OCI-LY3 (cell line): ENCODE results near the gene HCFC1R1.

ENCODE experiments used
- H2AFZ ChIP-seq: fragments of 200-600, 300-600 bp; shearing (Covaris generic); 2 replicates; pipeline ENCODE4 v1.6.0; 2014; ENCODE audit warnings: antibody characterized with exemption, low read depth, low read length
- H3K27ac ChIP-seq: fragments of 200-600, 300-600 bp; sonication (generic); 2 replicates; pipeline ENCODE4 v1.5.1; 2014; ENCODE audit warnings: mild to moderate bottlenecking, low read length, moderate library complexity, mixed read lengths
- H3K27me3 ChIP-seq: fragments of 200-600, 300-600 bp; sonication (generic); 2 replicates; pipeline ENCODE4 v1.6.1; 2014; ENCODE audit warnings: low read depth, low read length, mixed read lengths
- H3K36me3 ChIP-seq: fragments of 200-600, 300-600 bp; sonication (generic); replicated peaks from 2 replicates; pipeline ENCODE3; 2014; ENCODE audit warnings: low read depth, low read length, mixed read lengths
- H3K4me1 ChIP-seq: fragments of 300-600, 200-600 bp; sonication (generic); 2 replicates; pipeline ENCODE4 v1.6.1; 2014; ENCODE audit warnings: low read length, mixed read lengths
- H3K4me2 ChIP-seq: fragments of 200-600, 300-600 bp; sonication (generic); 2 replicates; pipeline ENCODE4 v1.6.1; 2014; ENCODE audit warnings: low read length, mixed read lengths
- H3K4me3 ChIP-seq: fragments of 300-600, 200-600 bp; sonication (generic); 2 replicates; pipeline ENCODE4 v1.5.1; 2014; ENCODE audit warnings: antibody characterized with exemption, mild to moderate bottlenecking, low read length, moderate library complexity
- H3K79me2 ChIP-seq: fragments of 300-600, 200-600 bp; shearing (Covaris generic); 2 replicates; pipeline ENCODE4 v1.6.1; 2014; ENCODE audit warnings: mild to moderate bottlenecking, low read length, mixed read lengths
- H3K9ac ChIP-seq: fragments of 300-600, 200-600 bp; shearing (Covaris generic); 2 replicates; pipeline ENCODE4 v1.6.0; 2014; ENCODE audit warnings: mild to moderate bottlenecking, low read length, moderate library complexity
- H3K9me3 ChIP-seq: fragments of 200-600, 300-600 bp; shearing (Covaris generic); 2 replicates; pipeline ENCODE4 v1.6.1; 2014; ENCODE audit warnings: low read length, mixed read lengths; ENCODE audit not compliant: insufficient read depth
- H4K20me1 ChIP-seq: fragments of 200-600, 300-600 bp; sonication (generic); 2 replicates; pipeline ENCODE4 v1.6.1; 2016; ENCODE audit warnings: low read length, mixed read lengths; ENCODE audit not compliant: insufficient read depth
- EZH2phosphoT487 ChIP-seq: fragments of 200-600 bp; shearing (Covaris generic); IDR thresholded peaks from 2 replicates; pipeline ENCODE4 v1.6.1; 2018; ENCODE audit warnings: antibody characterized with exemption, mixed run types, low read depth
- TF ChIP-seq, protein P1 (sequence below): fragments of 200-600, 300-600 bp; sonication (generic); IDR thresholded peaks from 2 replicates; pipeline ENCODE4 v1.5.1; 2014; ENCODE audit warnings: antibody characterized with exemption, low read length, low read depth

HCFC1R1 gene

DNA sequence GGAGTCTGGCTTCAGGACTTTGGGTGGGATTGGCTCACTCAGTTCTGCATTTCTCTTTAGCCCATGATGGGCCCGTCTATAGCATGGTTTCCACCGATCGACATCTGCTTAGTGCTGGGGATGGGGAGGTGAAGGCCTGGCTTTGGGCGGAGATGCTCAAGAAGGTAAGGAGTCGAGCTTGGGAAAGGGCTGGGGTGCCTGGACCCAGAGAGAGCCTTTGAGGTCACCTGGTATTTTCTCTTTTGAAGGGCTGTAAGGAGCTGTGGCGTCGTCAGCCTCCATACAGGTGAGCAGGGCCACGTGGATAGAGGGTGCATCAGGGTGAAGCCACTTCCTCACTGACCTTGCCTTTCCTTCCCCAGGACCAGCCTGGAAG is 2.2 kb upstream of the HCFC1R1 start:
- H3K36me3 ChIP-seq = peaks cover 9% of the 10 kb centered on the region
- no peak overlapping the region for H2AFZ ChIP-seq
- H3K4me2 ChIP-seq = no peak overlapping the region
- H3K27ac ChIP-seq = no peak overlapping the region
- H3K79me2 ChIP-seq = no peaks in the 10 kb centered on the region
- H3K4me3 ChIP-seq = no peak overlapping the region
- no peaks in the 10 kb centered on the region for H4K20me1 ChIP-seq
- H3K9me3 ChIP-seq = no peaks in the 10 kb centered on the region
- H3K4me1 ChIP-seq = peaks cover 22% of the 10 kb centered on the region; the same call in 1 of the 2 replicates
- H3K9ac ChIP-seq = no peak overlapping the region
- TF ChIP-seq, protein P1, sequence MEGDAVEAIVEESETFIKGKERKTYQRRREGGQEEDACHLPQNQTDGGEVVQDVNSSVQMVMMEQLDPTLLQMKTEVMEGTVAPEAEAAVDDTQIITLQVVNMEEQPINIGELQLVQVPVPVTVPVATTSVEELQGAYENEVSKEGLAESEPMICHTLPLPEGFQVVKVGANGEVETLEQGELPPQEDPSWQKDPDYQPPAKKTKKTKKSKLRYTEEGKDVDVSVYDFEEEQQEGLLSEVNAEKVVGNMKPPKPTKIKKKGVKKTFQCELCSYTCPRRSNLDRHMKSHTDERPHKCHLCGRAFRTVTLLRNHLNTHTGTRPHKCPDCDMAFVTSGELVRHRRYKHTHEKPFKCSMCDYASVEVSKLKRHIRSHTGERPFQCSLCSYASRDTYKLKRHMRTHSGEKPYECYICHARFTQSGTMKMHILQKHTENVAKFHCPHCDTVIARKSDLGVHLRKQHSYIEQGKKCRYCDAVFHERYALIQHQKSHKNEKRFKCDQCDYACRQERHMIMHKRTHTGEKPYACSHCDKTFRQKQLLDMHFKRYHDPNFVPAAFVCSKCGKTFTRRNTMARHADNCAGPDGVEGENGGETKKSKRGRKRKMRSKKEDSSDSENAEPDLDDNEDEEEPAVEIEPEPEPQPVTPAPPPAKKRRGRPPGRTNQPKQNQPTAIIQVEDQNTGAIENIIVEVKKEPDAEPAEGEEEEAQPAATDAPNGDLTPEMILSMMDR = no peak
- no peak for TF ChIP-seq EZH2phosphoT487
- H3K27me3 ChIP-seq = no peaks in the 10 kb centered on the region

DNA sequence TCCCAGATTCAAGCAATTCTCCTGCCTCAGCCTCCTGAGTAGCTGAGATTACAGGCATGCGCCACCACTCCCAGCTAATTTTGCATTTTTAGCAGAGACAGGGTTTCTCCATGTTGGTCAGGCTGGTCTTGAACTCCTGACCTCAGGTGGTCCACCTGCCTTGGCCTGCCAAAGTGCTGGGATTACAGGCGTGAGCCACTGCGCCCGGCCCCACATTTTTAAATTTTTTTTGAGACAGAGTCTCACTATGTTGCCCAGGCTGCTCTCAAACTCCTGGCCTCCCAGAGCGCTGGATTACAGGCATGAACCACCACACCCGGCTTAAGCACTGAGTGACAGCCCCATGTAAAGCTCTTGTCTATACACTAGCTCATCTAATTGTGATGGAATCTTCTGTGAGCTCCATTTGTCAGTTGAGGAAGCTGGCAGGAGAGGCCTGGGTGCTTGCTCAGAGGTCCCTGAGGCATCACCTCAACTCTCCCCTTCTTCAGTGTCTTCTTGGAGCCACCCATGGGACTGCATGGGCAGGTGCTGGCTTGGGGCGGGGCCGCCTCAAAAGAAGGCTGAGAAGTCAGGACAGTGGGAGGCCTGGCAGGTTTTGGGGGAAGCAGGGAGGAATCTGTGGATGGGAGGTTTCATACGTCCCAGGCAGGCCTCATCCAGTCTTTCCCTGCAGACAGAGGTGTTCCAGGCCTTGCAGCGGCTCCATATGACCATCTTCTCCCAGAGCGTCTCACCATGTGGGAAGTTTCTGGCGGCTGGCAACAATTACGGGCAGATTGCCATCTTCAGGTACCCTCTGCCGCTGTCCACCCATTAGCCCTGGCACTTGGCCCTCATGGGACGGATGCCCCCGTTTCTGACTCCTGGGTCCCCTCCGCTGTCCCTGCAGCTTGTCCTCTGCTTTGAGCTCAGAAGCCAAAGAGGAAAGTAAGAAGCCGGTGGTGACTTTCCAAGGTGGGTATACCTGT is 1.6 kb upstream of the HCFC1R1 start:
- TF ChIP-seq EZH2phosphoT487 = no peak
- TF ChIP-seq, protein P1 = no peak
- Histone ChIP-seq H3K4me2 (no peak overlapping the region), H3K4me1 (peaks cover 28% of the 10 kb centered on the region)

DNA sequence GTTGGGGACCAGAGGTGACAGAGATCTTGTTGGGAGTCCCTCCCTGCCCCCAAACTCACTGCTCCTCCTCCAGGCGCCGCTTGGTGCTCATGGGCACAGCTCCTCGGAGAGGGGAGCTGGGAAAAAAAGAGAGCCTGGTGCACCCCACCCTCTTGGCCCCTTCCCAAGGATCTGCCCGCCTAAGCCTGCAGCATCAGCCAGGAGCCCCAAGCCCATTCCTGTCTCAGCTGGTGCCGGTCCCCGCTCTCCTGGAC is 400 bp downstream of the HCFC1R1 start:
- H2AFZ ChIP-seq = 0 out of 2 replicates have a peak overlapping the region, but pooled peaks have one; percentile 55
- H3K27me3 ChIP-seq = no peaks in the 10 kb centered on the region
- H3K27ac ChIP-seq = no peak overlapping the region
- H3K79me2 ChIP-seq = no peaks in the 10 kb centered on the region
- no peaks in the 10 kb centered on the region for H4K20me1 ChIP-seq
- H3K9ac ChIP-seq = peak overlapping the region; percentile 84
- no peaks in the 10 kb centered on the region for H3K9me3 ChIP-seq
- peak overlapping the region; percentile 78 for H3K4me3 ChIP-seq
- peak overlapping the region; percentile 77 for H3K4me2 ChIP-seq
- H3K4me1 ChIP-seq = peaks cover 32% of the 10 kb centered on the region
- peaks cover 9% of the 10 kb centered on the region for H3K36me3 ChIP-seq
- no peak for TF ChIP-seq EZH2phosphoT487
- TF ChIP-seq, protein P1 = no peak

More for the DNA sequence above, 1.6 kb upstream of the HCFC1R1 start:
- Histone ChIP-seq H3K9me3 (no peaks in the 10 kb centered on the region), H4K20me1 (no peaks in the 10 kb centered on the region), H3K4me3 (no peak overlapping the region), H3K9ac (no peak overlapping the region), H2AFZ (no peak overlapping the region), H3K27me3 (no peaks in the 10 kb centered on the region), H3K27ac (no peak overlapping the region), H3K36me3 (peaks cover 9% of the 10 kb centered on the region), H3K79me2 (no peaks in the 10 kb centered on the region)

DNA sequence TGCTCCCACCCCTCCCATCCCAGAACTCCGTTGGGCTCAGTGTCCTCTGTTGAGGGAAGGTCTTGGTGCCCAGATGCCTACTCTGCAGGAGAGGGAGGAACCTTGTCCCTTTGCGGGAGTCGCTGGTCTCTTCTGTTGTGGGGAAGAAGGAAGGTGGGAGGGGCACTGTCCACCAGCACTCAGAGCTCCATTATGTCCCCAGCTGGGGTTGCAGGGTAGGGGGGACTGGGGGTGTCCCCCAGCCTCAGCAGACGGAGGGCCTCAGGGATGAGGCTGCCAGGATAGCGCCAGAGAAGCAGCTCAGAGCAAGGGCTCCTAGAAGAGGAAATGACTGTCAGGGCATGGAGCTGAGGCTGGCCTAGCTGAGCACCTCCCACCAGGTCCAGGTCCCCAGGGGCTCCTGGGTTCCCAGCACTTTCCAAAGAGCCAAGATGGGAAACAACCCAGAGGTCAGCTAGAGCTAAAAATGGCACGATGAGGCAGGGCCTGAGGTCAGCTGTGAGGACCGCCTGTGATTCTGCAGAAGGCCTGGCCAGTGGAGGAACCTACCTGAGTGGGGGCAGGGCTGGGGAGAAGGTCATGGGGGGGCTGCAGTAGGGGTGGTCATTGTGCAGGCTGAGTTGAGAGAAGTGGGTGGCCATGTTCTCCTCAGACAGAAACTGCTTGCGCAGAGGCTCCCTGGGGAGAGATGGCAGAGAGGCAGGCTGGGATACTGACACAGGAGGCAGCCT is 893 bp downstream of the HCFC1R1 start:
- peak overlapping the region; percentile 84; the same call in 1 of the 2 replicates for H3K9ac ChIP-seq
- H3K9me3 ChIP-seq = no peaks in the 10 kb centered on the region

More for the DNA sequence above, 893 bp downstream of the HCFC1R1 start:
- peaks cover 32% of the 10 kb centered on the region for H3K4me1 ChIP-seq
- H3K27ac ChIP-seq = no peak overlapping the region
- H3K4me2 ChIP-seq = peak overlapping the region; percentile 77
- H4K20me1 ChIP-seq = no peaks in the 10 kb centered on the region
- no peak overlapping the region for H2AFZ ChIP-seq
- H3K27me3 ChIP-seq = no peaks in the 10 kb centered on the region
- TF ChIP-seq, protein P1 = no peak
- no peak for TF ChIP-seq EZH2phosphoT487
- peaks cover 9% of the 10 kb centered on the region for H3K36me3 ChIP-seq
- peak overlapping the region; percentile 78 for H3K4me3 ChIP-seq
- no peaks in the 10 kb centered on the region for H3K79me2 ChIP-seq
